Stimulated activated CD8-positive, alpha-beta memory T cell treated with anti-CD3 and anti-CD28 coated beads, Interleukin-7, amount 100 ng/mL, for 48 hours (primary cell): Measurements from ENCODE around the gene GLIPR2.
"Not testable (repeated sequence)": the region's sequence is repeated elsewhere in the genome, so short reads cannot be mapped to it uniquely, and the experiment has no call there.

ENCODE experiments used
- DNase-seq, 2 donors: peaks; one replicate each; pipeline ENCODE4 v3.0.0-alpha.2; 2020; ENCODE audit warnings: low read depth in 1 of 2; ENCODE audit errors: extremely low read depth in 1 of 2

Gene GLIPR2

DNA sequence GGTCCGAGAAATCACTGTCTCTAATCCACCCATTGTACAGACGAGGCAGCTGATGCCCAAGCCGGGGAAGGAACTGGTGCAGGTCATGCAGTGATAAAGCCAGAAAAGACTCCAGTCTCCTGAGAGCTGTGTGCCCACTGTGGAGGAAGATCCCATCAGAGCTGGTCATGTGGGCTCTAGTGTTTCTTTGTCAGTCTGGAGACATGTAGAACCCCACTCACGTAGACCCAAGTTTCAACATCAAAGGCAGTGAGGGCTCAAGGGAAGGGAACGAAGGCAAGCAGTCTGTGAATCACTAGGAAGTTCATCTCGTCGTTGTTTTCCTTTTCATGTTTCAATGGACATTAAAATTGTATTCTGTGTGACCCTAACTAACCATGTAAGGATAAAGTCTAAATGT lies 14.6 kb upstream of the GLIPR2 start:
- DNase-seq: no peak

DNA sequence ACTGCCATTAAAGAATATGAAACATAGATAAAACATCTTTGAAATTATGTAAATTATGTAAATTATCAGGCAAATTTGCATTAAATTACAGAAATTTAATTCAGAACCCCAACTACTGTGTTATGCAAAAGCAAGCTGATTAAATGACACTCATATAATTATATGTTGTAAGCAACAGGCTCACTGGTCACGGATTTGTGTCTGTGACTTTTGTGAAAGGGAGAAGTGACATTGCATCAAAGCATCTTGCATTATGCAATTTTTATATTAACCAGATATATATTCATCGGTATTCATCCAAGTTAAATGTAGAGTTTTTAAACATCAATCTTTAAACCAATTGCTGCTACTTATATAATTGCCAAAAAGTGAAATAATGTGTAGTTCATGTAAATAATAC lies 13.0 kb upstream of the GLIPR2 start:
- DNase-seq: no peak

DNA sequence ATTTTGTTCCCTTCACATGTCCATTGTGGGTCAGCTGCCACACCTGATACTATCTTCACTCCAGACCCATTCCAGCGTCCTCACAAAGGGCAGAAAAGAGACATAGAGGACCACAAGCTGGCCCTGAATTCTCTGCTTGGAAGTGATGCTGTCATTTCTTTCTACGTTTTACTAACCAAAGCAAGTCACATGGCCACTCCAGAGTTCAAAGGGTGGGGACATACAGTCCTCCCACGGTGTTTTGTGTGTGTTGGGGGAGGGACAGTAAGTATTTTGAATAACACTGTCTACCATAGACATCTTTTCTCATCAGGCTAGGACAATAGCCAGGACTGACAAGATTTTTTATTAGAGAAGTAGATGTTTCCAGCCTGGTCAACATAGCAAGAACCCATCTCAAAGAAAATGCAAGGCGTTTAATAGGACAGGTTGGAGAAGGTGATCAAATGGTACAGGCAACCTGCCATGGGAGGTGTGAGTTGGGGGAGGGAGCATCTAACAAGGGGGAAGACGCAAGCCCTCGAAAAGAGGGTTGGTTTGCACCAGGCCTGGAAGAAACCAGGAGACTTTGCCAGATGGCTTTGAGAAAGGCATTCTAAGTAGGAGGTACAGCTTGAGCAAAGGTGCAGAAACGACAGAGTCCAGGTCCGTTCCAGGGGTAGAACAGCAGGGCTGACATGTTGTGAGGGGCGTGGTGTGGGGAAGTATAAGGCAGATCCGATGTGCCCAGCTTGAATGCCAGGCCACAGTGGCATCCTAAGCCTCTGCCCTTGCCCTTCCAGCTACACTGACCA lies 11.3 kb upstream of the GLIPR2 start:
- no peak for DNase-seq

DNA sequence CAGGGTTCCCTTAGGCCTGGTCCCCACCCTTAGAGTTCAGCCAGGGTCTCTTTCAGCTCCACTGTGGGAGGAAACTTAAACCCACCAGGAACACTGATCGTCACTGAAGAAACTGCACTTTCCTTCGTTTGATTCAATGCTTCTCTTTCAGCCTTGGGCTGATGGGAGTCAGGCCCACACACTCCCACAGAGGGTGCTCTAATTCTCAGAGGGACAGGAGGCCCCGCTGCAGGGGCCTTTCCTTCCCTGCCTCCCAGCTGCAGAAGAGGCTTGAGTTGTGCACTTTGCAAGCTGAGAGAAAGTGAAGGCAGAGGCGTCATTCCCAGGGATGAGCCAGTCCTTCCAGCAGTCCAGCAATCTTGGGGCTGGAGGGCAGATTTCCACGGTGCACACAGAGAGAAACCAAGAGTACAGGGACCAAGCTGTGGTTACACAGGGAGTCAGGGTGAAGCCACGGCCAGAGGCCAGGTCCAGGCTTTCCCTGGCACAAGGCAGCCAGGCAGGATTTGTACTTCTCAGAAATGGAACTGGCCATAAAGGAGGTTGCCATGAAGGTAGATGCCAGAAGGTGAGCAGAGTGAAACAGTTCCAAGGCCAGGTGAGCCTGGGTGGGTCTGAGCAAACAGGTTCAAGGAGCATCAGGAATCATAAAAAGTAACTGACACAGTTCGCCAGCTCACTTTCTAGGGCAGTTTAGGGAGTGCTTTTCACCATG lies 10.4 kb upstream of the GLIPR2 start:
- no peak for DNase-seq

DNA sequence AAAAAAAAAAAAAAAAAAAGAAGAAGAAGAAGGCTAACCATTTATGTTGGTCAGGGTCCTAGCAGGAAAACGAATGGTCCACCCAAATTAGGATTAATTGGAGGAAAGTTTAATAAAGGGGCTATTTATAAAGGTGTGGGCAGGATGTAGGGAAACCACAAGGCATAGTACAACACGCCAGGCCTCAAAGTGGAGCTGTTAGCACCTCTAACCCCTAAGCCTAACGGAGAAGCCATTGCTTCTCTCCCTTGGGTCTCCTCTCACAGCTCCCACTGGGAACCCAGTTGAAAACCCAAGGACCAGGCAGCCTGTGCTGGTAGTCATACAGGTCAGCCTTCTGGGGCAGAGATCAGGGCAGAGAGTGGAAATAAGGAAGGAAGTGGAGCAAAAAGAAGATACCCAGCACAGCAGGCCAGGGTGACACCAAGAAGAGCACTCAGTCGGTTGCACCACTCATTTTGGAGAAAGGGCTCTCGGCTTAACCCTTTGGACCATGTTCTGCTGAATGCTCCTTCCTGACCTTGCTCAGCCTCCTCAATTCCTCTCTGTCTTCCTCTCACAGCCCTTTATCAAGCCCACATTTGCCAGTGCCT lies 8.8 kb upstream of the GLIPR2 start:
- DNase-seq: no peak

DNA sequence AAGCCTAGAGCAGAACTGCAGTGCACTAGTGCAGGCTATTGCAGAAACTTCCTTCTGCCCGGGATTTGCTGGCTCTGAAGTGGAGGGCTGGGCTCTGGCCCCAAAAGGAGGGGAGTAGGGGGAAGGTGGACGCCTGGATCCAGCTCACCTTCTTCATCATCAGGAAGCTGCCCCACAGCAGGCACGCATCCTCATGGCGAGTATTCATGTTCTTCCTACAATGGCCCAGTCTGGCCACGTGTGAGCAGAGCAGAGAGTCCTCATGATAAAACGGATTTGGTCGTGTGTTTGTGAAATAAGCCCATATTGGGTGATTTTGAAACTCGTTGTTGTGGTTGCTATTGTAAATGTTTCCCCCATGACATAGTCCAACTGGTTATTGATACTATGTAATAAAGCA lies 8.2 kb upstream of the GLIPR2 start:
- DNase-seq: no peak

DNA sequence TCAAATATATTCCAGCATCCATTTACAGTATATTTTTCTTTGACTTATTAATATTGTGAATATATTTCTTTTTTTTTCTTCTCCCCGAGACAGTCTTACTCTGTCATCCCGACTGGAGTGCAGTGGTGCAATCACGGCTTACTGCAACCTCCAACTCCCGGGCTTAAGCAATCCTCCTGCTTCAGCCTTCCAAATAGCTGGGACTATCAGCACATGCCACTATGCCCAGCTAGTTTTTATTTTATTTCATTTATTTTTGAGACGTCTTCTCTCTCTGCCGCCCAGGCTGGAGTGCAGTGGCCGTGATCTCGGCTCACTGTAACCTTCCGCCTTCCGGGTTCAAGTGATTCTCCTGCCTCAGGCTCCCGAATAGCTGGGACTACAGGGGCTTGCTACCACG lies 7.4 kb upstream of the GLIPR2 start:
- DNase-seq: no peak

DNA sequence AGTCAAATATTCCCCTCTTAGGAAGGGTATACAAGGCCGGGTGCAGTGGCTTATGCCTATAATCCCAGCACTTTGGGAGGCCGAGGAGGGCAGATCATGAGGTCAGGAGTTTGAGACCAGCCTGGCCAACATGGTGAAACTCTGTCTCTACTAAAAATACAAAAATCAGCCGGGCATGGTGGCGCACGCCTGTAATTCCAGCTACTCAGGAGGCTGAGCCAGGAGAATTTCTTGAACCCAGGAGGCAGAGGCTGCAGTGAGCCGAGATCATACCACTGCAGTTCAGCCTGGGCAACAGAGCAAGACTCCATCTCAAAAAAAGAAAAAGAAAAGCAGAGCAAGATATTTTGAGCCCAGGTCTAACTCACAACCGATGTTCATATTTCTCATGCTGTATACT lies 4.9 kb upstream of the GLIPR2 start:
- DNase-seq: not testable (repeated sequence)

DNA sequence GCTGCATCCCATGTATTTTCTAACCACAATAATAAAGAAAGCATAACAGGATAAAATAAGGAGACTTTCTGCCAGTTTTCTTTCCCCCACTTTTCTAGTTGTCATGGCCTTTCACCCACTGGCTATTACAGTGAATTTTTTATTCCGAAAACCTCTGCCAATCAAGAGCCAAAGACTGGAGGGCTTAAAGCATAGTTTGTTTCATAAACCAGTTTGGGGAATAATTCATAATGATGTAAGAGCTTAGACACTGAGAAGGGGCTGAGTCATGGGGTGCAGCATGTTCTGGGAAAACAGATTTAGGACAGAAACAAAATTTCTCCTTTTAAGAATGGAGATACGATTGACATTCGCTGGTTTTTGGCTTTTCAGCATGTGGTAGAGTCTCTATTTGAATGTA lies 4.4 kb upstream of the GLIPR2 start:
- DNase-seq: no peak

DNA sequence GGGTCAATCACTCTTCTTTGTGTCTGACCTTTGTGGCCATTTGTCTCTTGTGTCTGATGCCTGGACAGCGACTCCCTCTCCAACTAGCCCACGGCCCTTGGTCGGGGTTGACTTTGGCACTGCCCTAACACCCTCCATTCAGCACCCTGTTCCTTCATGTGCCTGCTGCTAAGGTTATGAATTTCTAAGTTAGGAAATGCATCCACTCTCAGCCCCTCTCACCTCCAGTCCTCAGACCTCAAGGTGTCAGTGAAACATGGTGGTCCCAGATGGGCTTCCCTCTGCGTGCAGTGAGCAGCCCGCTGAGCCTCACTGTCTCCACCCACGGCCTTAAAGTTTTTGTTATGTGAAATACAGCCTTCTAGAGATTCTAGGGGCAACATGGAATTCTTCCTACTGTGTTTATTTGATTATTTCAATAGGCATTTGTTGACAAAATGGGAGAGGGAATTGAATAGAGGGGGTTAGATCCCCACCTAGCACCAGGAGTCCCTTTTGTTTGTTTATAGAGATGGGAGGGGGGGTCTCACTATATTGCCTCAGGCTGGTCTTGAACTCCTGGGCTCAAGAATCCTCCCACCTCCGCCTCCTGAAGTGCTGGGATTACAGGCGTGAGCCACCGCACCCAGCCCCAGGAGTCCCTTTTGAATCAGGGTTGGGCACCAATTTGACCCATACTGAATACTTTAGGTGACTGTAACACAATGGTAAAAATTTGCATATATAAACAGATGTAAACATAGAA lies 1.6 kb upstream of the GLIPR2 start:
- no peak for DNase-seq

DNA sequence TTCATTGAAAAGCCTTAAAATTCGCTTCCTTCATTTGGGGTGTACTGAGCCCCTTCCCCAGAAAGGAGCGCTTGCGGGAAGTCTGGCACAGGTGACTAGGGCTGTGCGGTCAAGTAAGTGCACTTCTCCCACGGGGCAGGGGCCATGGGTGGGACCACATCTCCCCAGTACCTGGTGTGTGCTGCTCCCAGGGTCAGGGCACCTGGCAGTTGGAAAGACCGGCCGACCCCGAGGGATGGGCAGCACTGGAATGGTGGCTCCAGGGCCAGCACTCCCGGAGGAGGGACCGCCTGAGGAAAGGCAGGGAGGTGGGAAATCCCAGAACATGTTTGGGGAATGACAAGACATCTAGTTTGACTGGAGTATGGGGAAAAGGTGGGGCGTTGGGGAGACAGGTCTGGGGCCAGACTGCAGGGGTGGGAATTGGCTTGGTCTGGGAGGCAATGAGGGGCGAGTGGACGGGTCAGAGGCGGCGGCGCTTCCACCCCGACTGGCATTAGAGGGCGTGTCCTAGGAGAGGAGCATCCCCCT lies 727 bp upstream of the GLIPR2 start:
- no peak for DNase-seq

DNA sequence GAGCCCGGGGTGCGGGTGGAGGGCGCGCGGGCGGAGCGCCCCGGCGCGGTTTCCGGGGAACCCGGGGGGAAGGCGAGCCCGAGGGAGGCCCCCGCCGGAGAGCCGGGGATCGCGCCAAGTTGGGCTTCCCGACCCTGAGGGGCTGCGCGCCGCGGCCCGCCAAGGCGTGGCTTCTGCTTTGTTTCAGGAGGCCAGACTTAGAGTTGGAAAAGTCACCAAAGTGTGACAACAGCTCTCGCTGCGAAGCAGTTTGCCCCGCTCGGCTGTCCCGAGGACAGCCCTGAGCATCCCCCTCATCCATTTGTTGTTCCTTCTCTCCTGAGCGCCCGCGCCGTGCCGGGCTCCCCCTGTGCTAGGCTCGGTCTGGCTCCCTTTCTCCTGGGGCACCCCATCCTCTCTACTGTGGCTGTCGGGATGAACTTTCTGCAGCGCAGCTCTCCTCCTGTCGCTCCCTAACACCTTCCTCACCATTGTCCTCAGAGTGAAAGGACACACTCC lies 410 bp downstream of the GLIPR2 start:
- no peak for DNase-seq

DNA sequence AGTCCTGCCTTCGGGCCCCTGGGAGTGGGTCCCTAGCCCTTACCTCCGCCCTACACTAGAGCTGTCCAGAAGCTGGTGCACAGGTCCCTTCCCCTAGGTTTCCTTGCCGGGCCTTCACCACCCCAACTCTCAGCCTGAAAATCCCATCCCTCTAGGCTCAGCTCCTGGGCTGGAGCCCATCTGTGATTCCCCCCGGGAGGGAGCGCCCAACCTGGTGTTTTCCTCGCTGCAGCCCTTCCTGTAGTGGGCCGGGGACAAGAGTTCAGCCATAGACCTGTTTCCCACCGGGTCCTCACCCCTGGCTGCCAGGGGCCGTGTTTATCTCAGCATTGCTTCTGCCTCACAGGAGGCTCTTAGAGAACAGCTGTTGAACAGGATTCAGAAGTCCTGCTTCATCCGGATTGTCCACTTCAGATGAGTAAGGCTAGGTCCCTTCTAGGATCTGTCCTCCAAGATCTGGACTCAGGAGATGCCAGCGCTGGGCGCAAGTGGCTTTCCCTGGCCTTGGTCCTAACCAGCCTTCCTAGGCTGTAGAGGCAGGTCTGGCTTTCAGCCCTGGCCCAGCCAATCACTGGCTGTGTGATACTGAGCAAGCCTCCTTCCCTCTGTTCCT lies 965 bp downstream of the GLIPR2 start:
- DNase-seq: no peak

DNA sequence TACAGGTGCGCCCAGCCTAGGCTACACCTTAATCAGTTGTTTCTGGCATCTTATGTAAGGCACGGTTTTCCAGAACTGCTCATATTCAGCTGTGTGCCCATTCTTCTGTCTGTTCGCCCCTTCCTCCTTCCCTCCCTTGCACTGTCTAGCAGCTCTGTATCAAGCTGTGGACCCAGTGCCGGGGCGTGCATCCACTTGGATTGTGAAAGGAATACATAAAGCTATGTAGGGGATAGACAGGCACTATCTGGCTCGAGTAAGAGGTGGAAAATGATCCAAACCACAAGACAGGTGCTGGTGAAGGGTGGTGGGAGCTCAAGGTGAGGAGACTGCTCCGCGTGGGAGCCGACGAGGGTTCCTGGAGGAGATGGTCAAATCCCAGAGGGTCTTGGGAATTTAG lies 2.0 kb downstream of the GLIPR2 start:
- DNase-seq: no peak

DNA sequence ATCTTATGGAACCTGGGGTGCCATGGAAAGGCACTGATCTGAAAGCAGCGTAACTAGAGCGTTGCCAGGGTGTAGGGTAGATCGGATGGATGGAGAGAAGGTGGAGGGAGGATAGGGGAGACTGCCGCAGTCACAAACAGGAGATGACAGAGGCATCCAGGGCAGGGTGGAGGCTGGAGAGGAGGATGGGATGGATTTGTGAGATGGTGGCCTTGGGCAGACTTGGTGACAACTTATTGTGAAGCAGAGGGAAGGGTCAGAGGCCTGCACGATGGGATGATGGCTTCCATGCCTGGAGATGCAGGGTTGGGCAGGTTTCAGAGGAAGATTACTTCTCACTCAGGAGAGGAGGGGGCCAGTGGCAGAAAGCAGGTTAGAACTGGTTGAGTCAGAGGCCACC lies 2.4 kb downstream of the GLIPR2 start:
- no peak for DNase-seq

DNA sequence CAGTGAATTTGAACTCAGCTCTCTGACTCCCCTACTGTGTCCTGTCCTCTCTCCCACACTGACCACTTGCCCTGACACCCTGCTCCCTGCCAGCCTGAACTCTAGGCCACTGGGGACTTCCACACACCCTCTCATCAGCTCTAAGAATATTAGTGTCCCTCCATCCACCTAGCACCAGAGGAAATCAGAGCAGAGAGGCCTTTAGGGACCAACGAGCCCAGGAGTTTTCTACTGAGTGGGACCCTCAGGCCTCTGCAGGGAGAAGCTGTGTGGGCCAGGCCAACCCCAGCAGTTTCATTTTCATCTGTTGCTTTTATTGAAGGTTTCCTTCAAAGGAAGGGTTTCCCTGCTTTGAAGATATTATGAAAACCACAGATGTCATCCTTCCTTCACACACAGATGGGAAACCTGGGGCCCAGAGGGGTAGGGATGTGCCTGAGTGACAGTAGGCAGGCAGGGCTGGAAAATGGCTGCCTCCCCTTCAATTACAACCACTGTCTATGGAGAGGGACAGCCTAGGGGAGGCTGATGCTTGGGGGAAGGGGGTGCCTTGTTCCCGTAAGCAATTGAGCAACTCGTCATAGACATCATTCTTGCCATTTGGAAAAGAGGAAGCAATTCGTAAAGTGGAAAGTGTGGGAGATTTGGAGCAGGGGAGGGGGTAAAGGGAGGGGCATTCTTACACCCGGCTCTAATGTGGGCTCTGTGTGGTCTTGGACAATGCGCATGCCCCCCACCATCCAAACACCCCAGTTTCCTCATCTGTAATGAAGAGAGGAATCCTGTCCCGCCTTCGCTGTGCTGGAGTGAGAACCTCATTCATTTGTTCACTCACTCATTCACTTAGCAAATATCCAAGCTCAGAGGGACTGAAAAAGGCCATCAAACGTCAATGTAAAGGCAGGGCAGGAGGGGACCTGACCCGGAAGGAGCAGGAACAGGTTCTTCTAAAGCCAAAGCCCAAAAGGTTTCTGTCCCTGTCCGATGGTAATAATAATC lies 3.9 kb downstream of the GLIPR2 start:
- no peak for DNase-seq

DNA sequence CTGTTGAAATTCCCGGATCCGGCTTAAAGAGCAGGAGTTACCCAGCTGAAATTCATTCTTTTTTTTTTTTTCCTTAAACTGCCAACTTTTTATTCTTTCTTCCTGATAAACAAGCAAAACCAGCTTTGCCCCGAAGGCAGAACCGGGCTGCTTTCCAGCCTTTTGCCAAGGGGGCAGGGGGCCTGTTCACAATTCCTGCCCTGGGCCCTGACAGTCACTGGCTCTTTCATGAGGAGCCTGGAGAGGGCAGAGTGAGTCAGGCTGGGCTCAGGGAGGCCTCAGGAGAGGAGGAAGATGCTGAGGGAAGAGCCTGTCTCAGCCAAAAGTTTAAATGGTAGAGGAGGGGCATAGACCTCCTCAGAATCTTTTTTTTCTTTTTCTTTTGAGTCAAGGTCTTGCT lies 4.8 kb downstream of the GLIPR2 start:
- no peak for DNase-seq

DNA sequence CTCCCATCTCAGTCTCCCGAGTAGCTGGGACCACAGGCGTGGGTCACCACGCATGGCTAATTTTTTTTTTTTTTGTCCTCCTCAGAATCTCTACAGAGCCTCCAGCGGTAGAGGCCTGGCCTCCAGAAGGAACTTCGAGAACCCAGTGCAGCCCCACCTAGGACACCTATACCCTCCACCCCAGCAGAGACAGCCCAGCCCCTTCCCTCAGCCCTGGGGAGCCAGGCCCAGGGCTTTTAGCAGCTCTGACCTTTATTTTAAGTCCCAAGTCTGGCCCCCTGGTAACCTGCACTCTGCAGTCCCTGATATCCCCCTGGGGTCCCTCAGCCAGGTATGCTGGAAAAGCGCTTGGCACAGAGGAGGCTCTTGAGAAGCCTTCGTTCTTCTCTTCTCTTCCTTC lies 5.2 kb downstream of the GLIPR2 start:
- no peak for DNase-seq

DNA sequence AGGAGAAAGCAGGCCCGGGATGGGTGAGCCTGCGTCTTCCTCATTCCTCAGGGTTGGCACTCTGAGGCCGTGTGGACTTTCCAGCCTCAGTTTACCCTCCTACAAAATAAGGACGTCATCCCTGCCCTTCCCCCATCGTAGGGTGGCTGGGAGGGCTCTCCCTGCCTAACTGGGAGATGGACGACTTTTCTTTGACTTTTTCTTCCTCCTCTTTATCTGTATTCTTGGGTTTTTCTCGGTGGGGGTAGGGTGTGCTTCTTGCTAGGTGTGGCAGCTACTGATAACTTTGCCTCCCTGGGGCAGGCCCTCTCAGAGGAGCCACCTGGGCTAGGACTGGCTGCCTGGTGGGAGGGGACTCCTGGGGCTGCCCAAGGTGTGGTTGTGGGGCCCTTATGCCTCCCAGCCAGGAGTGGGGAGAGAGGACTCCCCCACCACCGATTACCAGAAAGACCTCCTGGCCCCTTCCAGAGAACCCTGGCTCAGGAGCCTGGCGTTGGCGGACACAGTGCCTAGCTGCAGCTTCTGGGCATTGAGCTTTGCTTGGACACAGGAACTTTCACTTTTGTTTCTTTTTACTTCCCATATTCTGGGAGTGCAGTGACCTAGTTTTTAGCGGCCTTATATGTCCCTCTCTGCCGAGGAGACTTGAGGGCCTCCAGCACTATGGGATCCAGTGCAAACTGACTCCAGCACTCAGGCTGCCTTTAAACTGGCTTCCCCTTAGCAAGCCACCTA lies 6.1 kb downstream of the GLIPR2 start:
- DNase-seq: no peak
